ENCODE measurements around the gene PITRM1. TPM values are rescaled to one million over a fixed set of nuclear protein-coding genes. Genes with fewer than 3 reads are reported as not detected.
A peak's percentile ranks its signal among the peaks of the same experiment; 100 is the strongest.

PITRM1 gene
- total and polyA plus RNA-seq, 2 experiments from 2014 or later = 59.3 to 65.0 TPM

DNA sequence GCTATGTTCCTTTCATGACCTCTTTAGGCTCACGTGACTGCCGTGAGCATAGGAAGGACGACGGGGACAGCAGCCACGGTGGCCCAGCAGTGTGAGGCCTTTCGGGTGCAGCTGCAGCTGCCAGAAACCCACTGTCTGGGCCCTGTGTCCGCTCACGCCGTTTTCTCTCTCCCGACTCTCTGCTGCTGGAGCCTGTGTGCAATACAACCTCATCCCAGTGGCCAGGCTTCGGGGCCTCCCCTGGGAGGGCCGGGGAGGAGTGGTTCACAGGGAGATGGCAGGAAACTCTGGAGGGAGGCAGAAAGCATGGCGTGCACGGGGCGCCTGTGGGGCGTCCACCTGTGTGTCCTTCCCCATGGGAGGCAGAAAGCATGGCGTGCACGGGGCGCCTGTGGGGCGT, 66.7 kb downstream of the PITRM1 start:
- H3K27me3 ChIP-seq = no peaks in the 10 kb centered on the region
- TF ChIP-seq, protein P1, sequence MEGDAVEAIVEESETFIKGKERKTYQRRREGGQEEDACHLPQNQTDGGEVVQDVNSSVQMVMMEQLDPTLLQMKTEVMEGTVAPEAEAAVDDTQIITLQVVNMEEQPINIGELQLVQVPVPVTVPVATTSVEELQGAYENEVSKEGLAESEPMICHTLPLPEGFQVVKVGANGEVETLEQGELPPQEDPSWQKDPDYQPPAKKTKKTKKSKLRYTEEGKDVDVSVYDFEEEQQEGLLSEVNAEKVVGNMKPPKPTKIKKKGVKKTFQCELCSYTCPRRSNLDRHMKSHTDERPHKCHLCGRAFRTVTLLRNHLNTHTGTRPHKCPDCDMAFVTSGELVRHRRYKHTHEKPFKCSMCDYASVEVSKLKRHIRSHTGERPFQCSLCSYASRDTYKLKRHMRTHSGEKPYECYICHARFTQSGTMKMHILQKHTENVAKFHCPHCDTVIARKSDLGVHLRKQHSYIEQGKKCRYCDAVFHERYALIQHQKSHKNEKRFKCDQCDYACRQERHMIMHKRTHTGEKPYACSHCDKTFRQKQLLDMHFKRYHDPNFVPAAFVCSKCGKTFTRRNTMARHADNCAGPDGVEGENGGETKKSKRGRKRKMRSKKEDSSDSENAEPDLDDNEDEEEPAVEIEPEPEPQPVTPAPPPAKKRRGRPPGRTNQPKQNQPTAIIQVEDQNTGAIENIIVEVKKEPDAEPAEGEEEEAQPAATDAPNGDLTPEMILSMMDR (IDR thresholded peaks at IDR 0.05; ENCODE audit: low read depth, low read length) = no peak
- H3K4me1 ChIP-seq (ENCODE audit: low read depth) = peaks cover 5% of the 10 kb centered on the region
- no peak for DNase-seq (ENCODE audit: low read depth in 1 of 2, low spot score in 1 of 2)
- H3K9me3 ChIP-seq (ENCODE audit: low read depth) = no peaks in the 10 kb centered on the region
- H3K27ac ChIP-seq = peak overlapping the region; percentile 51
- peaks cover 70% of the 10 kb centered on the region for H3K36me3 ChIP-seq
- no peak overlapping the region for H3K4me3 ChIP-seq

- no peak for DNase-seq (ENCODE audit: low read depth in 1 of 2, low spot score in 1 of 2)
- H3K4me3 ChIP-seq = no peak overlapping the region
- H3K27me3 ChIP-seq = no peaks in the 10 kb centered on the region
- no peaks in the 10 kb centered on the region for H3K4me1 ChIP-seq (ENCODE audit: low read depth)
- peaks cover 72% of the 10 kb centered on the region for H3K36me3 ChIP-seq
- TF ChIP-seq, protein P1 (IDR thresholded peaks at IDR 0.05; ENCODE audit: low read depth, low read length) = no peak
- H3K27ac ChIP-seq = peak overlapping the region; percentile 58
- no peaks in the 10 kb centered on the region for H3K9me3 ChIP-seq (ENCODE audit: low read depth)
These were observed 67.4 kb downstream of the PITRM1 start for GRCh38 chr10:3105166-3105565.

GRCh38 chr10:3104251-3104918, 68.2 kb downstream of the PITRM1 start:
- Histone ChIP-seq H3K36me3 (peaks cover 69% of the 10 kb centered on the region), H3K9me3 (ENCODE audit: low read depth) (no peaks in the 10 kb centered on the region), H3K27ac (peak overlapping the region; percentile 58), H3K27me3 (no peaks in the 10 kb centered on the region), H3K4me1 (ENCODE audit: low read depth) (peaks cover 2% of the 10 kb centered on the region), H3K4me3 (no peak overlapping the region)
- TF ChIP-seq, protein P1 (IDR thresholded peaks at IDR 0.05; ENCODE audit: low read depth, low read length) = no peak
- no peak for DNase-seq (ENCODE audit: low read depth in 1 of 2, low spot score in 1 of 2)

DNA sequence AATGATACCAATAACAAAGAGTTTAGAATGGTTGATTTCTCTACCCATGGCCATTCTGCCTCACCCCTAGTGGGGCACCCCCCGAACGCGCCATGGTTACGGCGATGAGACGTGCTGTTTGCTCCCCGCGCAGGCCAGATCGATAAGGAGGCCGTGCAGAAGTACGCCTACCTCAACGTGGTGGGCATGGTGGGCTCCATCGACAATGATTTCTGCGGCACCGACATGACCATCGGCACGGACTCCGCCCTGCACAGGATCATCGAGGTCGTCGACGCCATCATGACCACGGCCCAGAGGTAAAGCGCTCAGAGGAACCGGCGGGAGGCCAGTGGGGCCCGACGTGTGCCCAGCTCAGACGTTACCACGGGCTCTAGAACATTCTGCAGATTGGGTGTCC, 68.9 kb downstream of the PITRM1 start:
- Histone ChIP-seq H3K27ac (peak overlapping the region; percentile 58), H3K36me3 (peaks cover 62% of the 10 kb centered on the region)

GRCh38 chr10:3102720-3103427, 69.7 kb downstream of the PITRM1 start:
- Histone ChIP-seq H3K27me3 (no peaks in the 10 kb centered on the region), H3K27ac (peak overlapping the region; percentile 58), H3K4me3 (no peak overlapping the region), H3K9me3 (ENCODE audit: low read depth) (no peaks in the 10 kb centered on the region), H3K36me3 (peaks cover 54% of the 10 kb centered on the region), H3K4me1 (ENCODE audit: low read depth) (peaks cover 9% of the 10 kb centered on the region)
- TF ChIP-seq, protein P1 (IDR thresholded peaks at IDR 0.05; ENCODE audit: low read depth, low read length) = no peak
- peak in 1 of 2 donors; percentile 46 for DNase-seq (ENCODE audit: low read depth in 1 of 2, low spot score in 1 of 2)

More for the DNA sequence above, 68.9 kb downstream of the PITRM1 start:
- H3K27me3 ChIP-seq = no peaks in the 10 kb centered on the region
- no peak overlapping the region for H3K4me3 ChIP-seq
- no peaks in the 10 kb centered on the region for H3K9me3 ChIP-seq (ENCODE audit: low read depth)
- TF ChIP-seq, protein P1 (IDR thresholded peaks at IDR 0.05; ENCODE audit: low read depth, low read length) = no peak
- no peak for DNase-seq (ENCODE audit: low read depth in 1 of 2, low spot score in 1 of 2)
- H3K4me1 ChIP-seq (ENCODE audit: low read depth) = peaks cover 9% of the 10 kb centered on the region
